Activated CD4-positive, alpha-beta T cell treated with anti-CD3 and anti-CD28 coated beads, Interleukin-2, amount 10 ng/mL, durations not matched to agents 7 days and 5 days (primary cell): ENCODE measurements around the gene FAM135A. TPM values are rescaled to one million over a fixed set of nuclear protein-coding genes. Genes with fewer than 3 reads are reported as not detected.

Experiments used
- total RNA-seq, 2 experiments: library from RNA; stranded (reverse); gene quantifications; one replicate each; pipeline ENCODE4 v1.2.3, GENCODE V29; 2021

Gene FAM135A
- total RNA-seq, 2 experiments from 2014 or later: 5.4 to 6.7 TPM

Other genes with a start within 250 kb of the FAM135A start
- not detected for gene COL9A1, start 110.4 kb upstream of the FAM135A start, total RNA-seq
- gene SDHAF4, start 153.4 kb downstream of the FAM135A start, total RNA-seq: 10 to 100 TPM; 10.5 to 11.1 TPM